Measurements from ENCODE around the gene FSTL3.

DNA sequence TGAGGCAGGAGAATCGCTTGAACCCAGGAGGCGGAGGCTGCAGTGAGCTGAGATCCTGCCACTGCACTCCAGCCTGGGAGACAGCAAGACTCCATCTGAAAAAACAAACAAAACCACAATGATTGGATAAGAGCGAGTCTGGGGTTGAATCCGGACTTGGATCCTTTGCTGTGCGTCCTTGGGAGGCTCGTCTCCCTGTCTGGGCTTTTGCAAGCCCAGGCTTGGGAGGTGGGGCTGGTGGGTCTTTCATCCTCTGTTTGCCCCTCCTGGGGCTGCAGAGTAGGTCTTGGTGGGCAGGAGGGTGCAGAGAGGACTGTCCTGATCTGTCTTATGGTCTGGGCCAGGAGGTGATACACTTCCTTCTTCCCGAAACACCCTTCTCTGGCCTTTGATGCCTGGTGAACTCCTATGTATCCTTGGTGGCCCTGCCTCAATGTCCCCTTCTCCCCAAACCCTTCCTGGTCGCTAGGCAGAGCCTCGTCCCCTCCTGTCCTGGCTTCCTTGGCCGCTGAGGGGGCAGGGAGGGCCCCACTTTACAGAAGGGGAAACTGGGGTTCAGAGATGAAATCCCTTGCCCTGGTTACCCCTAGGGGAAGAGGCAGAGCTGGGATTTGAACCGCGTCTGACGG lies 49.4 kb downstream of the FSTL3 start:
- TF ChIP-seq CTCF (IDR thresholded peaks at IDR 0.05; ENCODE audit: control extremely low read depth in 1 of 3, insufficient read depth in 1 of 3, low read depth in 1 of 3, low read length in 3 of 3) = no peak
- no peak for TF ChIP-seq CREB1 (IDR thresholded peaks at IDR 0.05)
- TF ChIP-seq KDM1A (IDR thresholded peaks at IDR 0.05; ENCODE audit: borderline replicate concordance, low read length) = no peak
- TF ChIP-seq EZH2 (IDR thresholded peaks at IDR 0.05; ENCODE audit: low read depth, low read length, severe bottlenecking) = no peak
- TF ChIP-seq USF2 (IDR thresholded peaks at IDR 0.05; ENCODE audit: low read length) = no peak
- TF ChIP-seq CEBPB (IDR thresholded peaks at IDR 0.05; ENCODE audit: low read depth, low read length) = no peak
- TF ChIP-seq NRF1 (IDR thresholded peaks at IDR 0.05; ENCODE audit: low read depth, low read length) = no peak
- TF ChIP-seq POLR2AphosphoS5 (IDR thresholded peaks at IDR 0.05; ENCODE audit: low read depth, low read length) = no peak
